Gastroesophageal sphincter (tissue), 4 donors: ENCODE data around the gene BATF. TPM values are rescaled to one million over a fixed set of nuclear protein-coding genes. Genes with fewer than 3 reads are reported as not detected.

Experiments
- ATAC-seq: fragments of 150-250 bp; one replicate; pipeline ENCODE4 v1.9.1; 2016; ENCODE audit warnings: mild to moderate bottlenecking, moderate library complexity
- H3K27ac ChIP-seq, 4 donors: fragments of 200-600 bp; sonication (generic) in 3 of 4; 1 replicate in 3 of 4; 2 replicates in 1 of 4; pipeline ENCODE4 v1.5.1; 2016 to 2019
- H3K27me3 ChIP-seq: fragments of 200-600 bp; sonication (generic); one replicate; pipeline ENCODE4 v1.5.1; 2019
- H3K36me3 ChIP-seq, 2 donors: fragments of 200-600 bp; sonication (generic); one replicate each; pipeline ENCODE4 v1.5.1; 2019; ENCODE audit warnings: control low read depth in 1 of 2
- H3K4me1 ChIP-seq, 3 donors: fragments of 200-600 bp; sonication (generic); 1 replicate in 2 of 3; 2 replicates in 1 of 3; pipeline ENCODE4 v1.5.1; 2016 to 2019; ENCODE audit warnings: control low read depth in 2 of 3
- H3K4me3 ChIP-seq, 2 donors: fragments of 200-600 bp; sonication (generic); one replicate each; pipeline ENCODE4 v1.5.1; 2019; ENCODE audit warnings: mild to moderate bottlenecking in 1 of 2, moderate library complexity in 1 of 2
- H3K9me3 ChIP-seq, 3 donors: fragments of 200-600 bp; sonication (generic); one replicate each; pipeline ENCODE4 v1.5.1; 2017 to 2019; ENCODE audit warnings: control low read depth in 2 of 3
- EP300 ChIP-seq: sonication (generic); formaldehyde crosslinking; IDR thresholded peaks from one replicate; pipeline ENCODE4 v1.6.1; 2017; ENCODE audit warnings: antibody characterized with exemption, mild to moderate bottlenecking
- POLR2A ChIP-seq, 2 donors: fragments of 450-650 bp; IDR thresholded peaks; one replicate each; pipeline ENCODE4 v1.6.1; 2017; ENCODE audit warnings: antibody characterized with exemption in 2 of 2, mild to moderate bottlenecking in 2 of 2, moderate library complexity in 1 of 2
- POLR2AphosphoS5 ChIP-seq: sonication (generic); formaldehyde crosslinking; IDR thresholded peaks from one replicate; pipeline ENCODE4 v1.6.1; 2017; ENCODE audit warnings: antibody characterized with exemption
- WGBS, 2 donors: methylation state at CpG; one replicate each; pipeline ENCODE4 v1.1.5; 2018; ENCODE audit warnings: low coverage in 1 of 2; 5-methylcytosine and 5-hydroxymethylcytosine counted together
- total RNA-seq, 4 donors: library from RNA; depleted of rRNA; stranded (reverse); fragments of >200 nt; gene quantifications; one replicate each; pipeline ENCODE4 v1.1.0, GENCODE V29; 2016
- TF ChIP-seq, protein P1 (sequence below), 4 experiments: fragments of 200-600 bp in 2 of 4; fragments of 450-650 bp in 2 of 4; sonication (generic) in 1 of 4; IDR thresholded peaks; one replicate each; pipeline ENCODE4 v1.5.1; 2017 to 2019; ENCODE audit warnings: antibody characterized with exemption in 4 of 4, mild to moderate bottlenecking in 2 of 4, moderate library complexity in 2 of 4

Gene BATF
- total RNA-seq, 4 donors from 2014 or later: 2.6 to 16.8 (median 3.2) TPM

DNA sequence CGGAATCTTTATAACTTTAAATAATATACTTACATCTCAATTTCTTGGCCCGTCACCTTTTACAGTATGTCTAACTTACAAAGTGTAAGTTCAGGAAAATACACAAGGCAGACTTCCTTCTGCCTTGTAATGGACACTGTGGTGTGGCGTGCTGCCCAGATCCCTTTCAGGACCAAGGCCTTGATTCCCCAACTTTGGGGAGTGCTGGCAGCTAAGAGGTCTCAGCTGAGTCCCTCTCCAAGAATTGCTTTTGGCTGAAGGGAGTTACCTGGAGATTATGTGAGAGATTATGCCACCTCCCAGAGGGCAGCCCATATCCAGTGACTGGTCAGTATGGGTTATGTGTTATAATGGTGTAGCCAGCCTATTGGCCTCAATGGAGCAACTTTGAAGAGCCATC is 21.2 kb upstream of the BATF start:
- Histone ChIP-seq H3K4me1 (no peaks in the 10 kb centered on the region), H3K9me3 (no peaks in the 10 kb centered on the region), H3K36me3 (no peaks in the 10 kb centered on the region), H3K4me3 (no peak overlapping the region), H3K27ac (no peak overlapping the region), H3K27me3 (no peaks in the 10 kb centered on the region)
- no peak for TF ChIP-seq POLR2A (IDR thresholded peaks at IDR 0.05)
- no peak for TF ChIP-seq POLR2AphosphoS5
- no peak for TF ChIP-seq EP300
- TF ChIP-seq, protein P1, sequence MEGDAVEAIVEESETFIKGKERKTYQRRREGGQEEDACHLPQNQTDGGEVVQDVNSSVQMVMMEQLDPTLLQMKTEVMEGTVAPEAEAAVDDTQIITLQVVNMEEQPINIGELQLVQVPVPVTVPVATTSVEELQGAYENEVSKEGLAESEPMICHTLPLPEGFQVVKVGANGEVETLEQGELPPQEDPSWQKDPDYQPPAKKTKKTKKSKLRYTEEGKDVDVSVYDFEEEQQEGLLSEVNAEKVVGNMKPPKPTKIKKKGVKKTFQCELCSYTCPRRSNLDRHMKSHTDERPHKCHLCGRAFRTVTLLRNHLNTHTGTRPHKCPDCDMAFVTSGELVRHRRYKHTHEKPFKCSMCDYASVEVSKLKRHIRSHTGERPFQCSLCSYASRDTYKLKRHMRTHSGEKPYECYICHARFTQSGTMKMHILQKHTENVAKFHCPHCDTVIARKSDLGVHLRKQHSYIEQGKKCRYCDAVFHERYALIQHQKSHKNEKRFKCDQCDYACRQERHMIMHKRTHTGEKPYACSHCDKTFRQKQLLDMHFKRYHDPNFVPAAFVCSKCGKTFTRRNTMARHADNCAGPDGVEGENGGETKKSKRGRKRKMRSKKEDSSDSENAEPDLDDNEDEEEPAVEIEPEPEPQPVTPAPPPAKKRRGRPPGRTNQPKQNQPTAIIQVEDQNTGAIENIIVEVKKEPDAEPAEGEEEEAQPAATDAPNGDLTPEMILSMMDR (IDR thresholded peaks at IDR 0.05): no peak
- WGBS, 2 donors: 81 to 87% methylated on average over 2 to 3 of the region's 3 CpGs
- ATAC-seq: no peak

DNA sequence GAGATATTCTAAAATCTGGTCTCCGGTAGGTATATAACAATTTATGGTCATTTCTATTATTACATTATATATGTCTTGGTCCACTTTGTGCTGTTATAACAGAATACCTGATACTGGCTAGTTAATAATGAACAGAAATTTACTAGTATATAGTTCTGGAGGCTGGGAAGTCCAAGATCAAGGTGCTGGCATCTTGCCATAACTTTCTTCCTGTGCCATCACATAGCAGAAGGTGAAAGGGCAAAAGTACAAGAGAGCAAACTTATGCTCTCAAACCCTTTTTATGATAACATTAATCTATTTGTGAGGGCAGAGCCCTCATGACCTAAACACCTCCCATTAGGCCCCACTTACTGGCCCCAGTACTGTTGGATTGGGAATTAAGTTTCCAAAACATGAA is 17.9 kb upstream of the BATF start:
- Histone ChIP-seq H3K27me3 (no peaks in the 10 kb centered on the region), H3K4me1 (no peaks in the 10 kb centered on the region), H3K4me3 (no peak overlapping the region), H3K36me3 (no peaks in the 10 kb centered on the region), H3K27ac (no peak overlapping the region), H3K9me3 (peaks cover 0 to 8% (median 0%) of the 10 kb centered on the region in 3 donors)
- TF ChIP-seq EP300 (no peak), POLR2AphosphoS5 (no peak), POLR2A (IDR thresholded peaks at IDR 0.05) (no peak)
- TF ChIP-seq, protein P1 (IDR thresholded peaks at IDR 0.05): no peak
- 100% methylated on average over 1 of the region's 1 CpG for WGBS, 2 donors
- no peak for ATAC-seq

DNA sequence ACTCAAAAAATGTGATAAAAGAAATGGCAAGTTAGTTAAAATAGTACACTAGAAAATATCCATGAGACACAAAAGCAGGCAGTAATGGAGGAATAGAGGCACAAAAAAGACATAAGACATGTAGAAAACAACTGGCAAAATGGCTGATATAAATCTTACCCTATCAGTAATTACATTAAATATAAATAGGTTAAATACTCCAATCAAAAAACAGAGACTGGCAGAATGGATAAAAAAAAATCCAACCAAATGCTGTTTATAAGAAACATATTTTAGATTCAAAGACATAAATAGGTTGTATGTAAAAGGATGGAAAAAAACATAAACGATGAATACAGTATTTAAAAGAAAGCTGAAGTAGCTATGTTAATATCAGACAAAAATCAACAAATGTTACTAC is 15.3 kb upstream of the BATF start:
- Histone ChIP-seq H3K36me3 (no peaks in the 10 kb centered on the region), H3K4me1 (no peaks in the 10 kb centered on the region), H3K4me3 (no peak overlapping the region), H3K27me3 (no peaks in the 10 kb centered on the region), H3K9me3 (peaks cover 0 to 24% (median 0%) of the 10 kb centered on the region in 3 donors), H3K27ac (no peak overlapping the region)
- TF ChIP-seq POLR2AphosphoS5 (no peak), POLR2A (IDR thresholded peaks at IDR 0.05) (no peak), EP300 (no peak)
- TF ChIP-seq, protein P1 (IDR thresholded peaks at IDR 0.05): no peak
- 83 to 88% methylated on average over 1 of the region's 1 CpG for WGBS, 2 donors
- ATAC-seq: no peak

DNA sequence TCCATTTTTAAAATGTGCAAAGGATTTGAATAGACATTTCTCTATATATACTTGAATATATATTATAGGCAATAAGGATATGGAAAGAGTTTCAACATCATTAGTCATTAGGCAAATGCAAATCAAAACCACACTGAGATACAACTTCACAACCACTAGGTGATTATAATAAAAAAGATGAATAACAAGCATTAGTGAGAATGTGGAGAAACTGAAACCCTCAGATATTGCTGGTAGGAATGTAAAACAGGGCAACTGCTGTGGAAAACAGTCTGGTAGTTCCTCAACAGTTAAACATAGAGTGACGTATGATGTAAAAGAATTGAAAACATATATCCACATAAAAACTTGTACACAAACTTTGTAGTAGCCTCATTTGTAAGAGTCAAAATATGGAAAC is 11.7 kb upstream of the BATF start:
- Histone ChIP-seq H3K36me3 (no peaks in the 10 kb centered on the region), H3K27me3 (no peaks in the 10 kb centered on the region), H3K9me3 (peaks cover 0 to 28% (median 0%) of the 10 kb centered on the region in 3 donors), H3K27ac (no peak overlapping the region), H3K4me3 (no peak overlapping the region), H3K4me1 (peaks cover 0 to 3% (median 0%) of the 10 kb centered on the region in 3 donors)
- ATAC-seq: no peak
- 83 to 100% methylated on average over 1 of the region's 1 CpG for WGBS, 2 donors
- TF ChIP-seq EP300 (no peak), POLR2A (IDR thresholded peaks at IDR 0.05) (no peak), POLR2AphosphoS5 (no peak)
- TF ChIP-seq, protein P1 (IDR thresholded peaks at IDR 0.05): no peak

DNA sequence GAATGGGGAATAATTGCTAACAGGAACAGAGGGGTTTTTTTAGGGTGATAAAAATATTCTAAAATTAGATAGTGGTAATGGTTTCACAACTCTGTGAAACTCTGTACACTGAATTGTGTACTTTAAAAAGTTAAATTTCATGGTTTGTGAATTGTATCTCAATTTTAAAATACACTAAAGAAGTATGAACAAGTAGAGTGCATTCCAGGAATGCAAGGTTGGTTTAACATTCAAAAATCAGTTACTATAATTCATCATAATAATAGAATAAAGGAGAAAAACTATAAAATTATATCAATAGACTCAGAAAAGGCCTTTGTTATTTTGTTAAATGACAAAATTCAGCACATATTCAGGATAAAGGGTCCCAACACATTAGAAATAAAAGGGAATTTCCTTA is 11.1 kb upstream of the BATF start:
- no peak for ATAC-seq
- no peak overlapping the region for H3K4me3 ChIP-seq
- no peaks in the 10 kb centered on the region for H3K27me3 ChIP-seq
- H3K4me1 ChIP-seq: peaks cover 0 to 8% (median 0%) of the 10 kb centered on the region in 3 donors
- H3K36me3 ChIP-seq: no peaks in the 10 kb centered on the region
- no peak overlapping the region for H3K27ac ChIP-seq
- TF ChIP-seq EP300 (no peak), POLR2A (IDR thresholded peaks at IDR 0.05) (no peak)
- peaks cover 0 to 28% (median 0%) of the 10 kb centered on the region in 3 donors for H3K9me3 ChIP-seq
